Activated CD4-positive, alpha-beta T cell treated with anti-CD3 and anti-CD28 coated beads for 1 hour (primary cell): Measurements from ENCODE around the gene DDO.
"Not testable (repeated sequence)": the region's sequence is repeated elsewhere in the genome, so short reads cannot be mapped to it uniquely, and the experiment has no call there.

Experiments
- DNase-seq: peaks from one replicate; pipeline ENCODE4 v3.0.0-alpha.2; 2020

DDO gene

GRCh38 chr6:110366975-110367374, 48.4 kb downstream of the DDO start:
- DNase-seq = no peak

GRCh38 chr6:110366256-110366655, 49.1 kb downstream of the DDO start:
- no peak for DNase-seq

GRCh38 chr6:110364364-110365105, 50.8 kb downstream of the DDO start:
- DNase-seq = no peak

GRCh38 chr6:110363748-110364147, 51.6 kb downstream of the DDO start:
- DNase-seq = no peak

GRCh38 chr6:110360676-110361075, 54.7 kb downstream of the DDO start:
- DNase-seq = no peak

- no peak for DNase-seq
Observed at GRCh38 chr6:110359556-110359955, 55.8 kb downstream of the DDO start.

- DNase-seq = no peak
Observed at GRCh38 chr6:110358553-110359160, 56.7 kb downstream of the DDO start.

- no peak for DNase-seq
Observed at GRCh38 chr6:110357664-110358552, 57.5 kb downstream of the DDO start, which contains the start of gene METTL24. Gene METTL24 (minus strand): TSS chr6:110358349. CDS start chr6:110358272, 77 bp downstream.

- no peak for DNase-seq
Observed at GRCh38 chr6:110357298-110357663, 58.1 kb downstream of the DDO start.

- DNase-seq = no peak
Observed at GRCh38 chr6:110356778-110357177, 58.6 kb downstream of the DDO start.

GRCh38 chr6:110355727-110356126, 59.6 kb downstream of the DDO start:
- no peak for DNase-seq

- no peak for DNase-seq
Observed at GRCh38 chr6:110355022-110355421, 60.4 kb downstream of the DDO start.

GRCh38 chr6:110354153-110354552, 61.2 kb downstream of the DDO start:
- no peak for DNase-seq

- DNase-seq = no peak
Observed at GRCh38 chr6:110353457-110354001, 61.8 kb downstream of the DDO start.

GRCh38 chr6:110352563-110353262, 62.7 kb downstream of the DDO start:
- no peak for DNase-seq

GRCh38 chr6:110351986-110352385, 63.4 kb downstream of the DDO start:
- no peak for DNase-seq

GRCh38 chr6:110351546-110351945, 63.8 kb downstream of the DDO start:
- no peak for DNase-seq

- DNase-seq = not testable (repeated sequence)
Observed at GRCh38 chr6:110350593-110350992, 64.8 kb downstream of the DDO start.

GRCh38 chr6:110348961-110349690, 66.2 kb downstream of the DDO start:
- DNase-seq = no peak

GRCh38 chr6:110345025-110345424, 70.3 kb downstream of the DDO start:
- DNase-seq = no peak

- DNase-seq = no peak
Observed at GRCh38 chr6:110342759-110343158, 72.6 kb downstream of the DDO start.
